Gastroesophageal sphincter (tissue), 3 donors: ENCODE data around the gene EXOSC9.

ENCODE experiments used
- POLR2A ChIP-seq, 2 donors: fragments of 450-650 bp; IDR thresholded peaks; one replicate each; pipeline ENCODE4 v1.6.1; 2017; ENCODE audit warnings: antibody characterized with exemption in 2 of 2, mild to moderate bottlenecking in 2 of 2, moderate library complexity in 1 of 2
- TF ChIP-seq, protein P1 (sequence below), 4 experiments: fragments of 200-600 bp in 2 of 4; fragments of 450-650 bp in 2 of 4; sonication (generic) in 1 of 4; IDR thresholded peaks; one replicate each; pipeline ENCODE4 v1.5.1; 2017 to 2019; ENCODE audit warnings: antibody characterized with exemption in 4 of 4, mild to moderate bottlenecking in 2 of 4, moderate library complexity in 2 of 4

DNA sequence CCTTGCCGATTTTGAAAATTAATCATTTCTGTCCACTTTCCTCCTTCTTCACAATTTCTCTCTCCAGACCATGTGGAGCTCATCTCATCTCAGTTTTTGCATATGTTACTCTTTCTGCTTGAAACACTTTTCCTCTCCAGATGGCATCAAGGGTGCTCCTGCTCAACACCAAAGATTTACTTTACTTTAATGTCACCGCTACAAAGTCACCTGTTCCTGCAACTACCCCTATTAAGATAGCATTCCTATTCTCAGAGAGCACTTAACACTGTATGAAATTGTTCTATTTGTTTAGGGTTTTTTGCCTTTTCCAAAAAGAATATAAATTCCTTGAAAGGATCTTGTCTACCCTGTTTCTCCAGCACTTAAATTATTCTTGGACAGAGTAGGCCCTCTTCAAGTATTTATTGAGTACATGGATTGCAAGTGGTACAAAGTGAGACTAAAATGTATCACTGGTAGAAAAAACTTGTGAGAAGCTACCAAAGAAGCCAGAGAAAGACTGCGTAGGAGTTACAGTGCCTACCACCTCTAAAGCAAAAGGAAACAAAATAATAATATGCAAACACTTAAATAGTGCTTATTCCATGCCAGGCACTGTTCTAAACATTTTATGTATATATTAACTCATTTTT lies 1.1 kb upstream of the EXOSC9 start:
- TF ChIP-seq, protein P1, sequence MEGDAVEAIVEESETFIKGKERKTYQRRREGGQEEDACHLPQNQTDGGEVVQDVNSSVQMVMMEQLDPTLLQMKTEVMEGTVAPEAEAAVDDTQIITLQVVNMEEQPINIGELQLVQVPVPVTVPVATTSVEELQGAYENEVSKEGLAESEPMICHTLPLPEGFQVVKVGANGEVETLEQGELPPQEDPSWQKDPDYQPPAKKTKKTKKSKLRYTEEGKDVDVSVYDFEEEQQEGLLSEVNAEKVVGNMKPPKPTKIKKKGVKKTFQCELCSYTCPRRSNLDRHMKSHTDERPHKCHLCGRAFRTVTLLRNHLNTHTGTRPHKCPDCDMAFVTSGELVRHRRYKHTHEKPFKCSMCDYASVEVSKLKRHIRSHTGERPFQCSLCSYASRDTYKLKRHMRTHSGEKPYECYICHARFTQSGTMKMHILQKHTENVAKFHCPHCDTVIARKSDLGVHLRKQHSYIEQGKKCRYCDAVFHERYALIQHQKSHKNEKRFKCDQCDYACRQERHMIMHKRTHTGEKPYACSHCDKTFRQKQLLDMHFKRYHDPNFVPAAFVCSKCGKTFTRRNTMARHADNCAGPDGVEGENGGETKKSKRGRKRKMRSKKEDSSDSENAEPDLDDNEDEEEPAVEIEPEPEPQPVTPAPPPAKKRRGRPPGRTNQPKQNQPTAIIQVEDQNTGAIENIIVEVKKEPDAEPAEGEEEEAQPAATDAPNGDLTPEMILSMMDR (IDR thresholded peaks at IDR 0.05) = no peak
- no peak for TF ChIP-seq POLR2A (IDR thresholded peaks at IDR 0.05)
